ENCODE results near the gene NRXN3.

NRXN3 gene

GRCh38 chr14:79279645-79280597 lies 1109.7 kb downstream of the NRXN3 start:
- TF ChIP-seq CTCF (IDR thresholded peaks at IDR 0.05; ENCODE audit: low read depth, low read length, missing control alignments): no peak
- H3K4me3 ChIP-seq (replicated peaks; ENCODE audit: low read depth, low read length): peak overlapping the region; percentile 43
- DNase-seq (ENCODE audit: extremely low read depth, low read depth): no peak

GRCh38 chr14:79281244-79282152 lies 1111.3 kb downstream of the NRXN3 start:
- no peak overlapping the region for H3K4me3 ChIP-seq (replicated peaks; ENCODE audit: low read depth, low read length)
- DNase-seq (ENCODE audit: extremely low read depth, low read depth): no peak
- no peak for TF ChIP-seq CTCF (IDR thresholded peaks at IDR 0.05; ENCODE audit: low read depth, low read length, missing control alignments)

- TF ChIP-seq CTCF (IDR thresholded peaks at IDR 0.05; ENCODE audit: low read depth, low read length, missing control alignments): no peak
- no peak for DNase-seq (ENCODE audit: extremely low read depth, low read depth)
- no peak overlapping the region for H3K4me3 ChIP-seq (replicated peaks; ENCODE audit: low read depth, low read length)
These were observed 1114.4 kb downstream of the NRXN3 start for GRCh38 chr14:79284621-79285020.

GRCh38 chr14:79285263-79285662 lies 1115.1 kb downstream of the NRXN3 start:
- no peak overlapping the region for H3K4me3 ChIP-seq (replicated peaks; ENCODE audit: low read depth, low read length)
- TF ChIP-seq CTCF (IDR thresholded peaks at IDR 0.05; ENCODE audit: low read depth, low read length, missing control alignments): no peak
- no peak for DNase-seq (ENCODE audit: extremely low read depth, low read depth)

- DNase-seq (ENCODE audit: extremely low read depth, low read depth): no peak
- no peak overlapping the region for H3K4me3 ChIP-seq (replicated peaks; ENCODE audit: low read depth, low read length)
- TF ChIP-seq CTCF (IDR thresholded peaks at IDR 0.05; ENCODE audit: low read depth, low read length, missing control alignments): no peak
These were observed 1117.8 kb downstream of the NRXN3 start for GRCh38 chr14:79287976-79288375.

- TF ChIP-seq CTCF (IDR thresholded peaks at IDR 0.05; ENCODE audit: low read depth, low read length, missing control alignments): no peak
- DNase-seq (ENCODE audit: extremely low read depth, low read depth): no peak
- no peak overlapping the region for H3K4me3 ChIP-seq (replicated peaks; ENCODE audit: low read depth, low read length)
These were observed 1123.5 kb downstream of the NRXN3 start for GRCh38 chr14:79293482-79294177.

Measured in HFF-Myc (cell line).